GM21390 (cell line): ENCODE data around the gene PRRT1.
"Not testable (repeated sequence)": the region's sequence is repeated elsewhere in the genome, so short reads cannot be mapped to it uniquely, and the experiment has no call there.

Experiments used
- ATAC-seq: cut with Tn5 transposase; IDR thresholded peaks from one replicate; pipeline ENCODE4 v1.9.1; 2021; ENCODE audit not compliant: unreplicated experiment

PRRT1 gene

DNA sequence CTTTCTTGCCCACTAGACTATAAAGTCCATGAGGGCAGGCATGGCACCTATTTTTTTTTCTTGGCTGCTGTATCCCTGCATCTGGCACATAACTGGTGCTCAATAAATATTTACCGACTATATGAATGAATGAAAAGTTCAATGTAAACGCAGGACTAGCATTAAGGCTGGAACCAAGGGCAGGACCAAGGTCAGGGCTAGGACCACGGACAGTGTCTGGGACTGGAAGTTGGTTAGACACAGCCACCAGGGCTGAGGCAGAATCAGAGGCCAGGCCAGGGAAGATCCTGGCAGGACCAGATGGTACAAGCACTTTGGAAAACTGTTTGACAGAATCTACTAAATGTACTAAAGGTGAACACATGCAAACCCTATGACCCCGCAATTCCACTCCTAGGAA lies 46.3 kb downstream of the PRRT1 start:
- no peak for ATAC-seq

- ATAC-seq: no peak
Observed at GRCh38 chr6:32102255-32102654, 49.5 kb downstream of the PRRT1 start.

- ATAC-seq: not testable (repeated sequence)
Observed at GRCh38 chr6:32100251-32100650, 51.5 kb downstream of the PRRT1 start.
